Measurements from ENCODE around the gene TMEM47. TPM values are rescaled to one million over a fixed set of nuclear protein-coding genes. Genes with fewer than 3 reads are reported as not detected.
A peak's percentile ranks its signal among the peaks of the same experiment; 100 is the strongest.

The TMEM47 gene
- total and polyA plus RNA-seq, 3 donors from 2014 or later = 6.6 to 12.7 (median 11.3) TPM

GRCh38 chrX:34580069-34580468, 77.0 kb downstream of the TMEM47 start:
- H3K27ac ChIP-seq = no peak overlapping the region
- H3K9me3 ChIP-seq = no peaks in the 10 kb centered on the region
- no peak for DNase-seq
- no peaks in the 10 kb centered on the region for H3K27me3 ChIP-seq
- TF ChIP-seq CTCF (IDR thresholded peaks at IDR 0.05) = no peak
- no peak for TF ChIP-seq POLR2A (IDR thresholded peaks at IDR 0.05)
- no peak overlapping the region for H3K4me3 ChIP-seq
- H3K4me1 ChIP-seq = no peaks in the 10 kb centered on the region
- 51 to 69% methylated on average over 2 of the region's 2 CpGs for WGBS, 2 donors
- intact Hi-C loops (cut with DNase I; ENCODE audit: low total_unique reads) = no loop called here
- H3K36me3 ChIP-seq (ENCODE audit: low read depth, missing control alignments) = no peaks in the 10 kb centered on the region

DNA sequence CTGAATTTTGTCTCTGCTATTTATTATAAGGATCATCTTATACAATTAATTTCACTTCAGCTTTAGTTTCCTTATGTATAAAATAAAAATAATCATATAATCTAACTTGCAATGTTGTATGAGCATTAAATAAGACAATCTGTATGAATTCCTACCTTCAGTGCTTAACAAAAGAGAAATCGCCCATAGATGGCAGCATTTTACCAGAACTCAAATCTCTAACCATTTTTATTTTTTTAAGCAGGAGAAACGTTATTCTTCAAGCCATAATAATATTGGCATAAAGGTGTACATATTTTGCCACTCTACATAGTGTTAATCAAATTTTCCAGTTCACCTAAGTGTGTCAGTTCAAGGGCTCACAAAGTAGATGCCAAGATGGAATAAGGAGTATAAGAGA, 78.8 kb downstream of the TMEM47 start:
- H3K9me3 ChIP-seq = no peaks in the 10 kb centered on the region
- TF ChIP-seq CTCF (IDR thresholded peaks at IDR 0.05) = peak in 1 of 3 experiments; percentile 30
- TF ChIP-seq POLR2A (IDR thresholded peaks at IDR 0.05) = no peak
- no peak overlapping the region for H3K4me3 ChIP-seq
- H3K27ac ChIP-seq = no peak overlapping the region
- intact Hi-C loops (cut with DNase I; ENCODE audit: low total_unique reads) = no loop called here
- DNase-seq = no peak
- no peaks in the 10 kb centered on the region for H3K27me3 ChIP-seq
- H3K4me1 ChIP-seq = no peaks in the 10 kb centered on the region
- 24 to 30% methylated on average over 2 of the region's 2 CpGs for whole genome bisulfite sequencing, 2 donors
- H3K36me3 ChIP-seq (ENCODE audit: low read depth, missing control alignments) = no peaks in the 10 kb centered on the region
